Vagina (tissue), 2 donors: Measurements from ENCODE around the gene FAM83B.

ENCODE experiments used
- POLR2A ChIP-seq, 2 donors: fragments of 450-650 bp; IDR thresholded peaks; one replicate each; pipeline ENCODE4 v1.6.1; 2017; ENCODE audit warnings: antibody characterized with exemption in 2 of 2, mild to moderate bottlenecking in 2 of 2, moderate library complexity in 2 of 2
- POLR2AphosphoS5 ChIP-seq, 2 donors: sonication (generic); formaldehyde crosslinking; IDR thresholded peaks; one replicate each; pipeline ENCODE4 v1.9.0; 2017; ENCODE audit warnings: antibody characterized with exemption in 2 of 2, mild to moderate bottlenecking in 2 of 2, low read depth in 1 of 2; ENCODE audit not compliant: insufficient read depth in 1 of 2
- TF ChIP-seq, protein P1 (sequence below), 3 experiments: fragments of 450-650 bp in 2 of 3; fragments of 200-600 bp in 1 of 3; sonication (generic) in 1 of 3; IDR thresholded peaks; one replicate each; pipeline ENCODE4 v1.5.1; 2017 to 2019; ENCODE audit warnings: antibody characterized with exemption in 3 of 3, mild to moderate bottlenecking in 2 of 3, moderate library complexity in 2 of 3

DNA sequence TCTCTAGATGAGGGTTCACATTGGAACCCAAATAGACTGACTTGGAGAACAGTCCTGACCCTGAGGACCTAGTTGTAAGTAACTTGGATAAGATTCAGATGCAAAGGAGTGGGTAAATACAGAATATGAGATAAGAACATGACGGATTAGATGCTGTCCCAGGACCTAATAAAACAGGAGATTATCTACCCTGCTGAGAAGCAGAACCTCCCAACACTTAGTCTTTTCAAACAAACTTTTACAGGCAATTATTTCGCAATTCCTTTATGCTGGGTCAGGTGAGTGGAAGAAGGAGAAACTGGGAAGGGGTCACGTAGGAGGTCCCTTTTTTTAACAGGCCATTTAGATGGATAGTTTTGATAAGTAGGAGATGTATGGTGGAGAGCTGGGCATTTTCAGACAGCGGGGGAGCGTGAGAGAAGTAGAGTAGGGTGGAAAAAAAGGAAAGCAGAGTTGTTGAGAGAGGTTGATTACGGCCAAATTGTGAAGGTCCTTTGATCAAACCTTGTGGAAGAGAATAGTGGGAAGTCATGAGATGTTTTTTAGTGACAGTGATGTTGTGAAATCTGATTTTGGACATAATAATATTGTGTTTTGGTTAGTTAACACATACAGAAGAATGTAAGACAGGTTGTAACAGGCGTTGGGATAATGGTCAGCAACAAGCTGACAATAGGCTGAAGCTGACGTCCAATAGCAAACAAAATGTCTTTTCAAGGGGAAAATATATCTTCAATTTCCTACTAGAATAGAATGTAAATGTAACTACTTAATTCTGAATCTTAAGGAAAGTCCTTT is 32.8 kb downstream of the FAM83B start:
- TF ChIP-seq, protein P1, sequence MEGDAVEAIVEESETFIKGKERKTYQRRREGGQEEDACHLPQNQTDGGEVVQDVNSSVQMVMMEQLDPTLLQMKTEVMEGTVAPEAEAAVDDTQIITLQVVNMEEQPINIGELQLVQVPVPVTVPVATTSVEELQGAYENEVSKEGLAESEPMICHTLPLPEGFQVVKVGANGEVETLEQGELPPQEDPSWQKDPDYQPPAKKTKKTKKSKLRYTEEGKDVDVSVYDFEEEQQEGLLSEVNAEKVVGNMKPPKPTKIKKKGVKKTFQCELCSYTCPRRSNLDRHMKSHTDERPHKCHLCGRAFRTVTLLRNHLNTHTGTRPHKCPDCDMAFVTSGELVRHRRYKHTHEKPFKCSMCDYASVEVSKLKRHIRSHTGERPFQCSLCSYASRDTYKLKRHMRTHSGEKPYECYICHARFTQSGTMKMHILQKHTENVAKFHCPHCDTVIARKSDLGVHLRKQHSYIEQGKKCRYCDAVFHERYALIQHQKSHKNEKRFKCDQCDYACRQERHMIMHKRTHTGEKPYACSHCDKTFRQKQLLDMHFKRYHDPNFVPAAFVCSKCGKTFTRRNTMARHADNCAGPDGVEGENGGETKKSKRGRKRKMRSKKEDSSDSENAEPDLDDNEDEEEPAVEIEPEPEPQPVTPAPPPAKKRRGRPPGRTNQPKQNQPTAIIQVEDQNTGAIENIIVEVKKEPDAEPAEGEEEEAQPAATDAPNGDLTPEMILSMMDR (IDR thresholded peaks at IDR 0.05) = no peak
- TF ChIP-seq POLR2AphosphoS5 (IDR thresholded peaks at IDR 0.05; ENCODE audit: insufficient read depth in 1 of 2, low read depth in 1 of 2) (no peak), POLR2A (IDR thresholded peaks at IDR 0.05) (no peak)
